HG03097 (cell line): ENCODE results near the gene ARFGAP1.

Experiments
- ATAC-seq: cut with Tn5 transposase; IDR thresholded peaks from one replicate; pipeline ENCODE4 v1.9.1; 2021; ENCODE audit not compliant: unreplicated experiment, low FRiP score

ARFGAP1 gene

DNA sequence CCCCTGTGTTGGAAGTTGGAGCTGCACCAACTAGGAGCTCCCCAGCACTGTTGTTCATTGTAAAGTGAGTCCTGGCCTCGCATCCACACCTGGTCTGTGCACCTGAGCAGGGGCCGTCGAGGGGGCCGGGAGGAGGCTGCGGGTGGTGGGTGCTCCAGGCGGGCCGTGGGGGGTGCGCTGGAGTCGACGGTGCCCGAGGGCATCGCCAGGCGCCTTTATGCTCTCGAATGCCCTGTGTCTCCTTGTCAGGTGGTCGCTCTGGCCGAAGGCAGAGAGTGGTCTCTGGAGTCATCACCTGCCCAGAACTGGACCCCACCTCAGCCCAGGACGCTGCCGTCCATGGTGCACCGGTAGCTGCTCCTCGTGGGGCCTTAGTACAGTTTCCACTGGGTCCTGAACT is 4.3 kb downstream of the ARFGAP1 start:
- ATAC-seq, result no peak

DNA sequence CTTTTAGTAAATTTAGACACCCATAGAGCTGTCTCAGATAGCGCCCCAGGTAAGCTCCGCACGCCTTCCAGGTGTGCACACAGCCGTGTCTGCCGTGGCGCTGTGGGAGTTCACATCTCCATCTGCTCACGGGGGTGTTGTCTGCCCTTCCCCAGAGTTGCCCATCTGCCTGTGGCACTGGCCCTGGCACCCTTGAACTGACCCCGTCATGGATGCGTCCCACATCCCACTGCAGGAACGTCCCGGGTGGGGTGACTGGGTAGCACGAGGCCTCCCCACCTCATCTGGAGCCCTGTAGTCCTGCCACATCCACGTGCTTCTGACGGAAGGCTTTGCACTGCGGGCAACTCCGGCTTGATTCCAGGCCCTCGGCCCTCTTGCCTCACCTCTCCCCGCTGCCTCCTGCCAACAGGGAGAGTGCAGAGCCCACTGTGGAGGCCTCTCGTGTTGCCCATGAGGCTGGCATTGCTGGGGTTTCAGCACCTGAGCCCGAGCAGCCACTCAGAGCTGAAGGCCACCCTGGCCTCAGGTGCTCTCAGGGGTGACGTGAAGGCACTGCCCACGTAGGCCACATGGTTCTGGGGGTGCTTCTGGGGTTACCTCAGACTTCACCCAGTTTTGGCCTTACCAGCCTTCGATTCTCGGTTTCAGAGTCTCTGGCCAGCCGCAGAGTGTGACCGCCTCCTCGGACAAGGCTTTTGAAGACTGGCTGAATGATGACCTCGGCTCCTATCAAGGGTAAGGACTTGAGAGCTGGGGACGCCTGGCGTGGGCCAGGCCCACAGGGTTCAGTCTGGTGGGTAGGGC is 5.1 kb downstream of the ARFGAP1 start:
- no peak for ATAC-seq

DNA sequence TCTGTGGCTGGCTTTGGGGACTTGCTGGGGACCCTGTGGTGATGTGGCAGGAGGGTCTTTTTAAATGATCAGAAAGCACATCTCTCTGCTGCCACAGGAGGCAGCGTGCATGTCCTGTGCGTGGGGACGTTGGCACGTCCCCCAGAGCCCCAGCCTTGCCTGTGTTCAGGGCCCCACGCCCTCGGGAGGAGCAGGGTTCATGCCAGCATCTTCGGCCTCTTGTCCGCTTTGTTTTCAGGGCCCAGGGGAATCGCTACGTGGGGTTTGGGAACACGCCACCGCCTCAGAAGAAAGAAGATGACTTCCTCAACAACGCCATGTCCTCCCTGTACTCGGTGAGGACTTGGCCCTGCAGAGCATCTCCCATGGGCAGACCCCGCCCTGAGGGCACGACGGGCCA is 6.0 kb downstream of the ARFGAP1 start:
- no peak for ATAC-seq

DNA sequence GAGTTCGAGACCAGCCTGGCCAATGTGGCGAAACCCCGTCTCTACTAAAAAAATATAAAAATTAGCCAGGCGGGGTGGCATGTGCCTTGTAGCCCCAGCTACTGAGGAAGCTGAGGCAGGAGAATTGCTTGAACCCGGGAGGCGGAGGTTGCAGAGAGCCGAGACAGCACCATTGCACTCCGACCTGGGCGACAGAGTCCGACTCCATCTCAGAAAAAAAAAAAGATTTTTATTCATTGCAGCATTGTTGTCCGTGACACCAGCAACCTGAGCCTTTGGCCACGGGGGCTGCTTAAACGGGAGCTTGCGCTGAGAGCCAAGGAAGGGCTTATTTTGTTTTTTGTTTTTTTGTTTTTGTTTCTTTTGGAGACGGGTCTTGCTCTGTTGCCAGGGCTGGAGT is 7.3 kb downstream of the ARFGAP1 start:
- no peak for ATAC-seq

DNA sequence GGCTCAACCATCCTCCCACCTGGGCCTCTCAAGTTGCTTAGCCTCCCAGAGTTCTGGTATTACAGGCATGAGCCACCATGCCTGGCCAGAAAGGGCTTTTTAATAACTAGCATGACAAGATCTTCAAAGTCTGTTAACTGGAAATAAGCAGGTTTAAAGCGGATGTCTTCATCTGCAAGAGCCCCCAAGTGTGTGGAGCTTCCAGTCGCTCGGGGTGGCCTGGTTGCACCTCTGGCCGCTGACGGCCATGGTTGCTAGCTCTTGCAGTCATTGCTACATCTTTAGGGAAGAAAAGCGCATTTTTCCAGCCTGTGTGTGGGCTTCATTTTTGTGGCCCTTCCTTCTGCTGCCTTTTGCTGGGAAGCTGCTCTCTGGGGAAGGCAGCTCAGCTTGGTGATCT is 7.8 kb downstream of the ARFGAP1 start:
- ATAC-seq, result no peak

DNA sequence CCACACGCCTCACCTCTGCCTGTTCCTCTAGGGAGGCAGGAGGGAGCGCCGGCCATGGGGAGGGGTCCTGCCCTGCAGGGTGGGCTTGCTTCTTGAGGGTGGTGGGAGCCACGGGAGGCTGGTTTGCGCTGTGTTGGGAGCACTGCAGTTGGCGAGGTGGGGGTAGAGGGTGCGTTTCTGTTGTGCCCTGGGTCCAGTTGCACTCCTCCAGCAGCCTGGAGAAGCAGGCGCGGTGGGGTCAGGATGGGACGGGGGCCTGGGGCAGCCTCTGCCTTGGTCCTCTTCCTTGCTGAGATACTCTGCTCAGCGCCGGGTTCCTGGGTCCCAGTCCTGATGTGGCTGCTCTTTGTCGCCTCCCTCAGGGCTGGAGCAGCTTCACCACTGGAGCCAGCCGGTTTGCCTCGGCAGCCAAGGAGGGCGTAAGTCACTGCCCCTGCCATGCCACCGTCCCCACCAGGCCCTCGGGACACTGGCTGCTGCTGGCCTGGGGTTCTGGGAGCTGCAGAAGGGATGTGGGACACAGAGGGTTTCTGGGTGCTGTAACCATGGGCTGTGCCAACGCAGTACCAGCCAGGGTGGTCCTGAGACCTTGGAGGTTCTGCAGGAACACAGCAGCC is 8.4 kb downstream of the ARFGAP1 start:
- ATAC-seq, result no peak

DNA sequence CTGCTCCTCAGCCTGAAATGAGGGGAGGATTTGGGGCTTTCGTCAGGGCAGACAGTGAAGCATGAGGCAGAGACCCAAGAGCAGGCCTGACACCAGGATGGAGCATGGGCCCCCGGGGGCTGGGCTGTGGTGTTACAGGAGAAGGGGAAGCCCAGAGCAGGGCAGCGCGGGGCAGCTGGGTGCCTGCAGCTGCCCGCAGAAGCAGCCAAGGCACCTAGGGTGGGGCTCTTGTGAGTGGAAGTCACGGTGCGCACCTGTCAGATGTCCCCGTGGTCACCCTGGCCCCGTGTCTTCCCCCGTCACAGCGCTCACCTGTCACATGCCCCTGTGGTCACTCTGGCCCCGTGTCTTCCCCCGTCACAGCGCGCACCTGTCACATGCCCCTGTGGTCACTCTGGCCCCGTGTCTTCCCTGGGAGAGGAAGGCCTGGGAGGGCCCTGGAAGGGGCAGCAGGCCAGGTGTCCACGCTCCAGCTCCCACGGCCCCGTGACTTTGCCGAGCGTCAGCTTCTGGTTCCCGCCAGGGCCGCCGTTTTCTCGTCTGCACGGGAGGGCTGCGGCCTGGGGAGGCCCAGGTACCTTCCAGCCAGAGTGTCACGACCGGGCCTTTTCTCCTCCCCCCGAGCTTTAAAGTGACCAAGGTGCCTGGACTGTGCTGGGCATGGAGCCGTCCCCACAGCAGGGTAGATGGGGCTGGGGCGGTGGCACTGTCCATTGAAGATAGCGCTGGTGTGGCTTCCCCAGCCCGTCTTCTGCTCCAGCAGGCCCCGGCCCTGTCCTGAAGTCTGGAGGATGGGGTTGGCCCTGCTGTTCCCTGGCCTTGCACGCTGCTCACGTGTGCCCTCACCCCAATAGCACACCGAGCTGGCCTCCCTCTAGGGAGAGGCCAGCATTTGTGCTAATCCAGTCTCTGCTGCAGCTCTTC is 9.4 kb downstream of the ARFGAP1 start:
- no peak for ATAC-seq

DNA sequence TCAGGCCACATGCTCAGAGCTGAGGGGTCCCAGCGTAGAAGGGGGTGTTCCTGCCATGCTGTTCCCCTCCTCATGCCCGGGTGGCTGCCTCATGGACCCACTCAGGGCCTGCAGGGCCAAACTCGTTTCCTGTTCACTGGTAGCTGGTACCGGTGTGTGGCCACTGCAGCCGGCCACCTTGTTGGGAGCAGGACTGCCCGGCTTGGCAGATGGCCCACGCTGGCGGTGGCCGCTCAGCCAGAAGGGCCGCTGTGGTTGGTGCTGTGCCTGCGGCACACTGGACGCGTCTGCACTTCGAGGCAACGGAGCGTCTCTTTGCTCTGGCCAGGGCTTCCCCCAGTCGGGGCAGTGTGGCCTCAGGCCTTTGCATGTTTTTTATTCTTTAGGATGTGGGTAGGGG is 10.3 kb downstream of the ARFGAP1 start:
- ATAC-seq, result no peak

DNA sequence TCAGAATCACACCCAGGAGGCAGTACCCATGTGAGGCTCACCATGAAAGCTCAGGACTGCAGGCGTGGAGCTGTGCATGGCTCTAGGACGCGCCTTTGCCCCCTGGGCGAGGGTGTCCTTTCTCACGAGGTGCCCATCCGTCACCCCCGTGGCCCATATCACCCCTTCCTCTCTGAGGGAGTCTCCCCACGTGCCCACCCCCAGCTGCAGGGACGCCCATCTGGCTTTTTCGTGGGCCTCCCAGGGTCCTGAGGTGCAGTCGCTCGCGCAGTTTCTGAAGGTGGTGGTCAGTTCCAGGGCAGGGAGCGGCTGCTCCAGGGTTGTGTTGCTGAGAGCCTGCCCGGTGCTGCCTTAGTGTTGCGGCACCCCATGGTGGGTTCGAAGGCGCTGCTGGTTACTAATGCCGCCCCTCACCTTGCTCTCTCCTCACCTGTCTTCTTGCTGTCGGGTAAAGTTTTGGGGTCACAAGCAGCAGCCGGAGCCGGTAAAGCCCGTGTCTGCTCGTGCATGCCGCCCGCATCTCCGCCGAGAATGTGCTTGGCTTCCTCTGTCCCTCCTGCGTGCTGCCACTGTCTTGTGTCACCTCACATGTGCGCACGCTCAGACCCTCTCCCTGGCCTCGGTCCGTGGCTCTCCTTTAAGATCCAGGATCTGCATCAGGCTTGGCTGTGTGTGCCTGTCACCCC is 10.9 kb downstream of the ARFGAP1 start:
- ATAC-seq, result no peak

DNA sequence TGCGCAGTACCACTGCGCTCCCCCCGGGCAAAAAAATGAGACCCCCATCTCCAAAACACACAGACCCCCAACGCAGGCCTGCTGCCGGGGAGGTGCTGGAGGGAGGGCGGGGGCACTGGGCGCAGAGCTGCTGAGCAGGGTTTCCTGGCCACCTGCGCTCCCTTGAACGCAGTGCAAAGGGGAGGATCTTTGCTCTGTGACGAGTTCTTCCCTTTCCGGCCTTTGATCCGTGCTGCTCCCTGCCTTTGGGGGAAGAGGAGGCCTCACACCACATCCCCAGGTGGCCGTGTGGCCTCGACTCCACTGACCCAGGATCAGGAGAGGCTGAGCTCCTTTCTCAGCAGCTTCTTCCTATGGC is 11.4 kb downstream of the ARFGAP1 start:
- ATAC-seq, result no peak

DNA sequence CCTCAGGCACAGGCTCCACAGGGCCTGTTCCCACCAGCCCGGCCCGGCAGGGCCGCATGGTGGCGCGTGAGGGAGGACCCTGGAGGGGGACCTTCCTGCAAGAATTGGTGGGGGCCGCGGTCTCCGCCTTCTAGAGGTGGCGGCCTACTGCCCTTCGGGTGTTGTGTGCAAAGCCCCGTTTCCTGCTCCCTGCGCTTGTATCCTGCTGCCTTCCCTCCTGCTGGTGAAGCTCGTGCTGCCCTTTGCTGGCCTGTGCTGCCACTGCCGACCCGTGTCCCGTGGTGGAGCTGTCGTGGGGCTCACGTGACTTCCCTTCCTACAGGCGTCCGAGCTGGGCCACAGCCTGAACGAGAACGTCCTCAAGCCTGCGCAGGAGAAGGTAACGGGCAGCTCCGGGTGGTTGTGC is 11.9 kb downstream of the ARFGAP1 start:
- ATAC-seq, result no peak

DNA sequence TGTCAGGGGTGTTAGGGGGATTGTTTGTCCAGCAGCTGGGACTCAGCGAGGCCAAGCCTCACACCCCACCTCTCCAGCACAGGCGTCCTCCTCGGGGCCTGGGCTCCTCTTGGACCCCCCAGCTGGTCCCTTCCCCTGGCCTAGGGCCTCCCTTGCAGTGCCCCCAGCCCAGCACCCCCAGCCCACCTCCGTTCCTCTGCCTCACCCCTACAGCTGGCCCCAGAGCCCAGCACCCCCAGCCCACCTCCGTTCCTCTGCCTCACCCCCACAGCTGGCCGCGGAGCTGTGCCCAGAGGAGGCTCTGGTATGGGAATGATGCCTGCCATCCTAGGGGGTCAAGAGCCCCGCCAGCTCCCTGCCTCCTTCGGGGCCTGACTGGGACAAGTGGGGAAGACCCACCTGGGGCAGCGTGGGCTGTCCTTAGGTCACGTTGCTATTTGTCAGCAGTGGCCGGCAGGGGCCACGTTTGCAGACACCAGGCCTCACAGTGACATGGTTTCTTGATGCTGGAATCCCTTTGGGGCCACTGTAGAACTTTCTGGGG is 12.4 kb downstream of the ARFGAP1 start:
- no peak for ATAC-seq

DNA sequence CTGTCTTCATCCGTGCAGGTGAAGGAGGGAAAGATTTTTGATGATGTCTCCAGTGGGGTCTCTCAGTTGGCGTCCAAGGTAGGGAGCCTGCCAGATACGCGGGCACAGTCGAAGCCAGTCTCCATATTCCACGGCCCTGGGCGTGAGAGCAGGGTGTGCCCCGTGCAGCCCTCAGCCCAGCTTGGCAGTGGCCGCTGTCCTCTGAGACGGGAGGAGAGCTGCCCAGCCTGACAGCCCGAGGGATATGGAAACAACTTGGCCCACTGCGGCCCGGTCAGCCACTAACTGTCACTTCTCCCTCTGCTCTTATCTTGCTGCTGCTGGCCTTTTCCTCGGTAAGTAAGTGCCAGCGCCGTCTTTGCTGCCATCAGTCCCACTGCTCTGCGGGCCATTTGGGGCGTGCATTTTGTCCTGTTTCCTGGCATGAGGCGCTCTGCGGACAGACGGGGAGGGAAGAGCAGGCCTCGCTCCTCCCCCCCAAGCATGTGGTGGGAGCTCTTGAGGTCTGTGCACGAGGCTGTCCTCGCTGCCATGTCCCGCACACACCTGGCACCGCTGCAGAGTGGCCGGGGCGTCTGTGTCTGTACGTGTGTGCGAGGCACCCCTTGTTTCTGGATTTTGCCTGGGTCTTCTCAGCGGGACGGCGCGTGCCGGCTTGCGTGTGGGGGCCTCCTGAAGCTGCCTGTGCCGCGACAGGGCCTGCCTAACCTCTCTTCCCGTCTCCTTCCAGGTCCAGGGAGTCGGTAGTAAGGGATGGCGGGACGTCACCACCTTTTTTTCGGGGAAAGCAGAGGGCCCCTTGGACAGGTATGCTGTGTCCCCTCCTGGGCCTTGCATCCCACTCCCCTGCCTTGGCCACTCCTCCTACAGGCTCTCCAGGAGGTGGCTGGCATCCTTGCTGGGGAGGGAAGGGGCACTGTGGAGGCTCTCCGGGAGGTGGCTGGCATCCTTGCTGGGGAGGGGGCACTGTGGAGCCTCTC is 13.3 kb downstream of the ARFGAP1 start:
- ATAC-seq, result no peak

DNA sequence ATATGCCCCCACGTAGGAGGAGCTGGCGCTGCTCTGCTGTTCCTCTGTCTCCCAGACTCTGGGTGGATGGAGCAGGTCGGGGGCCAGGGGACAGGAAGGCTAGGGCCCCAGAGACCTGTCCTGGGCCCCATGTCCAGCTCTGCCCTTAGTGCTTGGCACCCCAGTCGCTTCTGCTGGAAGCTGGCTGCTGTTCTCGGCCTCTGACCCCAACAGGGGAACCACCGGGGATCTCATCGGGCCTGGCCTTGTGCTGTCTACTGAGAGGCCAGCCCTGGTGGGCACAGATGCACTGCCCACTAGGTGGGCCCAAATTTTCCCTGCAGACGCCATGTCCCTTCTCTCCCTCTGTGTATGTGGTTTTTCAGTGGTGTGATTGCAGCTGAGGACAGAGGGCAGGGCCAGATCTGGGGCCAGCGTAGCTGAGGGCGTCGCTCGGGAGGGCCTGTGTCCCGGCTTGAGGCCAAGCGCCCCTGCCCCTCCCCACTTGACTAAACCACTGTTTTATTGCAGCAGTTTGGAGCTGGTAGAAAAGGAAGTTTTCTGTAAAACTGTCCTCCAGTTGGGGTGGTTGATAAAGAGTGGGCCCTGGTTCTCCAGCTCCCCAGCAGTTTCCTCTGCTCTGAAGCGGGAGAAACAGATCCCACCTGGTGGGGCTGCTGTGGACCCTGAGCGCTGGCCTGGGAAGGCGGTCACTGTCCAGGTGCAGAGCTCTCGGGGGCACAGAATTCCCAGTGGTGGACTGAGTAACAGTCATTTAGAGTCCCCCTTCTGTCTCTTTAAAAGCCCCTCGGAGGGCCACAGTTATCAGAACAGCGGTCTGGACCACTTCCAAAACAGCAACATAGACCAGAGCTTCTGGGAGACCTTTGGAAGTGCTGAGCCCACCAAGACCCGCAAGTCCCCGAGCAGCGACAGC is 14.4 kb downstream of the ARFGAP1 start:
- ATAC-seq, result no peak

DNA sequence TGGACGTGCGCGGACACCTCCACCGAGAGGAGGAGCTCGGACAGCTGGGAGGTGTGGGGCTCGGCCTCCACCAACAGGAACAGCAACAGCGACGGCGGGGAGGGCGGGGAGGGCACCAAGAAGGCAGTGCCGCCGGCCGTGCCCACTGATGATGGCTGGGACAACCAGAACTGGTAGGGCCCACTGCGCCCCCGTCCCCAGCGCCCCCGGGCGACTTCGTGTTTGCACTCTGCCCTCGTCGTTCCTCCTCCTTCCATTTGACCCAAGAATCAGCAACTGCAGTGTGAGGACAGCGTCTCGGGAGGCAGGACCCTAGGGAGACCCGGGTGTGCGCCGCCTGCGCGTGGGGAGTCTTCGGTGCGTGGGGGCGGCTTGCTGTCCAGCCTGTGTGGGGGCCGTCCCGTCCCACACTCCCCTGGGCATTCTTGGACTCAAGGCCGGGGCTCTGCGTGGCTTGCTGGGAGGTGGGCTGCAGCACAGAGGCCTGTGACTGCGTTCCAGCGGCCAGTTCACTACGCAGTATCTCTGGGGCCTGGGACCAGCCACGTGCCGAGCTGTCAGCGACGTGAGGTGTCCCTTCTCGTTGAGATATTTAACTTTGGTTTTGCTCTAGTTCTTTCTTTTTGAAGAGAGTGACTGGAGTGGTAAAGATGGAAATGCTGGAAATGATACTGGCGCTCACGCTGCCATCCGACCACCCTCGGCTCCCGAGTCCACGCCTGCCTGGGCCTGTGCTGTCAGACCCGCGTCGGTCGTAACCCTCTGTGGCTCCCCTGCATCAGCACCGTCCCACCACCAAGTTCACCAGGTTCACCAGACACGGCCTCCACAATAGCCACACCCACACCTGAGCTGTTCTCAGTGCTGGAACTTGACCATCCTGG is 15.3 kb downstream of the ARFGAP1 start:
- no peak for ATAC-seq

DNA sequence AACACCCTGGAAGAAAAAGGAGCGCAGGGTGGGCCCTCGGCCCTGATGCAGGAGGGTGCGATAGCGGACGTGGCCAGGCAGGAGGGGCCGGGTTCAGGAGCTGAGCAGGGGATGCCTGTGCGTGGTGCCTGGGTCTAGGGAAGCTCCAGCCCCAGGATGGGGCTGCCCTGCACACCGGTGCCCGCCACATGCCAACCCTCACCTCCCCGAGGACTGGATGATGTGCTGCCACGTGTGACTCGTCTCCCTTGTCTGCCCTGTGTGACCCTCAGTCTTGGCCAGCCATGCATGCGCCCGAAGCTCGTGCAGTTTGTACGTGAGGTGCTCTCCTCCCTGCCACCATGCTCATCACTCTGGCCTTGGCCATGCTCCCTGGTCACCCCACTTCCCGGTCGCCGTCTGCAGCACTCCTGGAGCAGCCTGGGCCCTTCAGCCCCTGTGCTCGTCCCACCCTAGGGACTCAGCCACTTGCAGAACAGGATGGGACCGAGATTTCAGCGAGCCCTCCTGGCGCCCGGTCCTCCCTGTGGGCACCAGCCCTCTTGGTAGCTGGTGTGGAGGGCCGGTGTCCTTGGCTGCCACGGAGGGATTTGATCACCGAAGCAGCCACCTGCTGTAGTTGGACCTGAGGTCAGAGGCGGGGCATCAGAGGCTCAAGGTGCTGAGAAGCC is 16.1 kb downstream of the ARFGAP1 start:
- no peak for ATAC-seq
